Fibroblast of lung (primary cell): Measurements from ENCODE around the gene MYL4. TPM values are rescaled to one million over a fixed set of nuclear protein-coding genes. Genes with fewer than 3 reads are reported as not detected.
"Not testable (repeated sequence)": the region's sequence is repeated elsewhere in the genome, so short reads cannot be mapped to it uniquely, and the experiment has no call there.

Source experiments
- DNase-seq, 2 donors: peaks; one replicate each; pipeline versions ENCODE4 v3.0.0 to v3.0.0-alpha.2; 2010; ENCODE audit warnings: low read depth in 2 of 2
- H2AFZ ChIP-seq: 2 replicates; pipeline ENCODE4 v1.5.1; 2012; ENCODE audit warnings: low read length, control low read depth, inconsistent platforms
- H3K27ac ChIP-seq: 2 replicates; pipeline ENCODE4 v1.5.1; 2011; ENCODE audit warnings: low read length, control low read depth; ENCODE audit not compliant: insufficient read depth
- H3K27me3 ChIP-seq: 2 replicates; pipeline ENCODE4 v1.5.1; 2011; ENCODE audit warnings: mild to moderate bottlenecking, low read length; ENCODE audit not compliant: control insufficient read depth, insufficient read depth
- H3K36me3 ChIP-seq: 2 replicates; pipeline ENCODE4 v1.5.1; 2011; ENCODE audit warnings: low read length; ENCODE audit not compliant: control insufficient read depth, insufficient read depth
- H3K4me1 ChIP-seq: 2 replicates; pipeline ENCODE4 v1.5.1; 2011; ENCODE audit warnings: low read length; ENCODE audit not compliant: control insufficient read depth, insufficient read depth; ENCODE audit errors: extremely low read depth
- H3K4me2 ChIP-seq: 2 replicates; pipeline ENCODE4 v1.5.1; 2011; ENCODE audit warnings: low read length, control low read depth; ENCODE audit not compliant: insufficient read depth; ENCODE audit errors: extremely low read depth
- H3K4me3 ChIP-seq, 4 experiments: fragments of 200-600 bp in 1 of 4; sonication (generic) in 1 of 4; replicated peaks in 1 of 4; 2 replicates each; pipeline ENCODE4 v1.5.1; 2011 to 2016; ENCODE audit warnings: low read length in 4 of 4, low read depth in 3 of 4, mild to moderate bottlenecking in 3 of 4, control low read depth in 2 of 4, inconsistent platforms in 1 of 4, mixed read lengths in 1 of 4; ENCODE audit not compliant: insufficient read depth in 1 of 4; ENCODE audit errors: control extremely low read depth in 1 of 4
- H3K79me2 ChIP-seq: 2 replicates; pipeline ENCODE4 v1.5.1; 2012; ENCODE audit warnings: mild to moderate bottlenecking, low read length, inconsistent platforms; ENCODE audit not compliant: control insufficient read depth, insufficient read depth
- H3K9ac ChIP-seq: 2 replicates; pipeline ENCODE4 v1.5.1; 2011; ENCODE audit warnings: mild to moderate bottlenecking, low read length, control low read depth; ENCODE audit not compliant: insufficient read depth
- H3K9me3 ChIP-seq: 2 replicates; pipeline ENCODE4 v1.5.1; 2012; ENCODE audit warnings: low read depth, low read length; ENCODE audit not compliant: control insufficient read depth, insufficient read depth
- H4K20me1 ChIP-seq: 2 replicates; pipeline ENCODE4 v1.5.1; 2011; ENCODE audit warnings: low read length; ENCODE audit not compliant: control insufficient read depth, insufficient read depth; ENCODE audit errors: extremely low read depth
- CTCF ChIP-seq, 2 donors: IDR thresholded peaks in 1 of 2; conservative IDR thresholded peaks in 1 of 2; 1 replicate in 1 of 2; 2 replicates in 1 of 2; pipeline ENCODE4 v1.5.1; 2011 to 2012; ENCODE audit warnings: low read length in 2 of 2, control low read depth in 1 of 2, inconsistent platforms in 1 of 2, low read depth in 1 of 2, mild to moderate bottlenecking in 1 of 2
- EZH2 ChIP-seq: IDR thresholded peaks from 2 replicates; pipeline ENCODE4 v1.5.1; 2012; ENCODE audit warnings: low read length, control low read depth, mild to moderate bottlenecking; ENCODE audit errors: missing control alignments
- polyA plus RNA-seq, 2 donors: library from polyadenylated mRNA; depleted of rRNA in 1 of 2; stranded (reverse) in 1 of 2; unstranded in 1 of 2; fragments of >200 nt; gene quantifications; 2 replicates each; pipeline ENCODE4 v1.2.1, GENCODE V29; 2011 to 2012; ENCODE audit warnings: missing spikeins in 1 of 2
- total RNA-seq: library from RNA; depleted of rRNA; stranded (reverse); fragments of >200 nt; gene quantifications from 2 replicates; pipeline ENCODE4 v1.2.1, GENCODE V29; 2014

The MYL4 gene
- total and polyA plus RNA-seq, 2 donors (not counting 1 experiment from before 2014, with no cell fraction given): 1.3 TPM; not detected in 1

GRCh38 chr17:47180337-47180736, 28.8 kb upstream of the MYL4 start:
- TF ChIP-seq EZH2 (no peak), CTCF (conservative IDR thresholded peaks at IDR 0.05 in 1 of 2, IDR thresholded peaks at IDR 0.05 in 1 of 2; ENCODE audit: low read depth in 1 of 2, low read length in 2 of 2) (no peak)
- H3K79me2 ChIP-seq: peaks cover 96% of the 10 kb centered on the region
- H3K9ac ChIP-seq: no peak overlapping the region
- no peaks in the 10 kb centered on the region for H3K4me1 ChIP-seq
- H4K20me1 ChIP-seq: peaks cover 2% of the 10 kb centered on the region
- no peak for DNase-seq
- no peak overlapping the region for H3K4me3 ChIP-seq
- no peak overlapping the region for H2AFZ ChIP-seq
- H3K9me3 ChIP-seq: no peaks in the 10 kb centered on the region
- H3K27me3 ChIP-seq: no peaks in the 10 kb centered on the region
- H3K4me2 ChIP-seq: no peak overlapping the region
- H3K27ac ChIP-seq: no peak overlapping the region
- H3K36me3 ChIP-seq: peaks cover 3% of the 10 kb centered on the region

GRCh38 chr17:47180988-47181387, 28.2 kb upstream of the MYL4 start:
- not testable (repeated sequence) for H3K9ac ChIP-seq, H2AFZ ChIP-seq, H3K4me2 ChIP-seq, H3K36me3 ChIP-seq, H3K27me3 ChIP-seq, H3K9me3 ChIP-seq, DNase-seq, H4K20me1 ChIP-seq, H3K4me1 ChIP-seq, H3K4me3 ChIP-seq, H3K27ac ChIP-seq
- H3K79me2 ChIP-seq: peaks cover 97% of the 10 kb centered on the region

GRCh38 chr17:47184681-47185080, 24.5 kb upstream of the MYL4 start:
- Histone ChIP-seq H3K9me3 (no peaks in the 10 kb centered on the region), H3K4me3 (peak overlapping the region in 1 of 4 experiments; percentile 20), H3K36me3 (no peaks in the 10 kb centered on the region), H3K9ac (no peak overlapping the region), H2AFZ (no peak overlapping the region), H3K27ac (no peak overlapping the region), H3K79me2 (peaks cover 92% of the 10 kb centered on the region), H3K4me1 (no peaks in the 10 kb centered on the region), H4K20me1 (peaks cover 4% of the 10 kb centered on the region), H3K4me2 (peak overlapping the region; percentile 30), H3K27me3 (no peaks in the 10 kb centered on the region)
- no peak for TF ChIP-seq EZH2
- TF ChIP-seq CTCF (conservative IDR thresholded peaks at IDR 0.05 in 1 of 2, IDR thresholded peaks at IDR 0.05 in 1 of 2; ENCODE audit: low read depth in 1 of 2, low read length in 2 of 2): no peak
- DNase-seq: peak in 1 of 2 donors; percentile 15
